Urinary bladder (tissue), 4 donors: Measurements from ENCODE around the gene MCC. TPM values are rescaled to one million over a fixed set of nuclear protein-coding genes. Genes with fewer than 3 reads are reported as not detected.

Experiments used
- DNase-seq: peaks from one replicate; pipeline ENCODE4 v3.0.0-alpha.2; 2015; ENCODE audit errors: extremely low spot score
- H3K27ac ChIP-seq: one replicate; pipeline ENCODE4 v1.5.1; 2013; ENCODE audit warnings: low read depth, mild to moderate bottlenecking, moderate library complexity
- H3K36me3 ChIP-seq: one replicate; pipeline ENCODE4 v1.6.1; 2013; ENCODE audit warnings: mild to moderate bottlenecking, moderate library complexity; ENCODE audit not compliant: insufficient read depth
- H3K4me1 ChIP-seq: one replicate; pipeline ENCODE4 v1.6.1; 2013; ENCODE audit warnings: mild to moderate bottlenecking, moderate library complexity; ENCODE audit not compliant: insufficient read depth
- H3K4me3 ChIP-seq: one replicate; pipeline ENCODE4 v1.5.1; 2013; ENCODE audit warnings: low read depth, low read length
- WGBS: extraction: QIAGEN DNeasy Blood & Tissue Kit; methylation state at CpG from one replicate; pipeline ENCODE4 v1.1.7; 2013; 5-methylcytosine and 5-hydroxymethylcytosine counted together
- polyA plus RNA-seq: library from polyadenylated mRNA; stranded (reverse); fragments of 200-250 nt; gene quantifications from one replicate; pipeline ENCODE4 v1.2.3, GENCODE V29; 2013
- total RNA-seq: library from RNA; depleted of rRNA; stranded (reverse); fragments of >200 nt; gene quantifications from one replicate; pipeline ENCODE4 v1.2.3, GENCODE V29; 2014
- donor health status: healthy with polysubstance abuse.
- donor health status: healthy.

The MCC gene
- total and polyA plus RNA-seq, 2 donors, result 17.2 to 60.7 TPM

GRCh38 chr5:113293975-113294310 is 194.3 kb downstream of the MCC start:
- H3K4me1 ChIP-seq, result peaks cover 2% of the 10 kb centered on the region
- H3K27ac ChIP-seq, result no peak overlapping the region
- H3K4me3 ChIP-seq, result peak overlapping the region; percentile 72
- DNase-seq, result no peak
- H3K36me3 ChIP-seq, result no peaks in the 10 kb centered on the region
- WGBS, result under 1% methylated on average over 11 of the region's 11 CpGs

- Histone ChIP-seq H3K36me3 (no peaks in the 10 kb centered on the region), H3K4me3 (peak overlapping the region; percentile 72), H3K4me1 (peaks cover 2% of the 10 kb centered on the region), H3K27ac (no peak overlapping the region)
- 11% methylated on average over 23 of the region's 23 CpGs for WGBS
- DNase-seq, result no peak
Measured at GRCh38 chr5:113293068-113293974, 194.9 kb downstream of the MCC start.

GRCh38 chr5:113292462-113292861 is 195.8 kb downstream of the MCC start:
- Histone ChIP-seq H3K36me3 (no peaks in the 10 kb centered on the region), H3K4me1 (peaks cover 4% of the 10 kb centered on the region), H3K27ac (no peak overlapping the region), H3K4me3 (peak overlapping the region; percentile 72)
- WGBS, result 37% methylated on average over 3 of the region's 3 CpGs
- no peak for DNase-seq

GRCh38 chr5:113283558-113283957 is 204.7 kb downstream of the MCC start:
- H3K4me3 ChIP-seq, result no peak overlapping the region
- peaks cover 7% of the 10 kb centered on the region for H3K4me1 ChIP-seq
- no peak for DNase-seq
- H3K36me3 ChIP-seq, result no peaks in the 10 kb centered on the region
- 95% methylated on average over 3 of the region's 3 CpGs for WGBS
- H3K27ac ChIP-seq, result no peak overlapping the region

GRCh38 chr5:113282472-113282871 is 205.8 kb downstream of the MCC start:
- Histone ChIP-seq H3K4me1 (peaks cover 5% of the 10 kb centered on the region), H3K36me3 (no peaks in the 10 kb centered on the region), H3K27ac (no peak overlapping the region), H3K4me3 (no peak overlapping the region)
- WGBS, result 81% methylated on average over 2 of the region's 2 CpGs
- no peak for DNase-seq

- H3K27ac ChIP-seq, result no peak overlapping the region
- H3K4me3 ChIP-seq, result no peak overlapping the region
- DNase-seq, result no peak
- H3K4me1 ChIP-seq, result peaks cover 3% of the 10 kb centered on the region
- no peaks in the 10 kb centered on the region for H3K36me3 ChIP-seq
- 73% methylated on average over 2 of the region's 2 CpGs for WGBS
Measured at GRCh38 chr5:113281194-113281593, 207.1 kb downstream of the MCC start.

GRCh38 chr5:113280541-113280940 is 207.7 kb downstream of the MCC start:
- WGBS, result 78% methylated on average over 1 of the region's 1 CpG
- DNase-seq, result no peak
- Histone ChIP-seq H3K4me1 (no peaks in the 10 kb centered on the region), H3K27ac (no peak overlapping the region), H3K4me3 (no peak overlapping the region), H3K36me3 (no peaks in the 10 kb centered on the region)

GRCh38 chr5:113278976-113279375 is 209.3 kb downstream of the MCC start:
- no peak for DNase-seq
- H3K4me1 ChIP-seq, result peaks cover 1% of the 10 kb centered on the region
- no peak overlapping the region for H3K27ac ChIP-seq
- H3K36me3 ChIP-seq, result no peaks in the 10 kb centered on the region
- H3K4me3 ChIP-seq, result no peak overlapping the region
- WGBS, result 68% methylated on average over 4 of the region's 4 CpGs

GRCh38 chr5:113276493-113276892 is 211.8 kb downstream of the MCC start:
- no peak overlapping the region for H3K4me3 ChIP-seq
- WGBS, result 92% methylated on average over 8 of the region's 8 CpGs
- H3K36me3 ChIP-seq, result no peaks in the 10 kb centered on the region
- H3K4me1 ChIP-seq, result peaks cover 2% of the 10 kb centered on the region
- no peak overlapping the region for H3K27ac ChIP-seq
- DNase-seq, result no peak

- WGBS, result 92% methylated on average over 2 of the region's 2 CpGs
- Histone ChIP-seq H3K4me1 (peaks cover 2% of the 10 kb centered on the region), H3K36me3 (no peaks in the 10 kb centered on the region), H3K27ac (no peak overlapping the region), H3K4me3 (no peak overlapping the region)
- no peak for DNase-seq
Measured at GRCh38 chr5:113276001-113276400, 212.3 kb downstream of the MCC start.

- peaks cover 2% of the 10 kb centered on the region for H3K4me1 ChIP-seq
- WGBS, result 67% methylated on average over 3 of the region's 3 CpGs
- no peak for DNase-seq
- no peak overlapping the region for H3K27ac ChIP-seq
- H3K36me3 ChIP-seq, result no peaks in the 10 kb centered on the region
- H3K4me3 ChIP-seq, result no peak overlapping the region
Measured at GRCh38 chr5:113274836-113275414, 213.3 kb downstream of the MCC start.

GRCh38 chr5:113273948-113274347 is 214.3 kb downstream of the MCC start:
- Histone ChIP-seq H3K27ac (no peak overlapping the region), H3K4me1 (peaks cover 2% of the 10 kb centered on the region), H3K4me3 (no peak overlapping the region), H3K36me3 (no peaks in the 10 kb centered on the region)
- WGBS, result 89% methylated on average over 3 of the region's 3 CpGs
- no peak for DNase-seq

GRCh38 chr5:113271745-113272454 is 216.4 kb downstream of the MCC start:
- H3K4me1 ChIP-seq, result peaks cover 5% of the 10 kb centered on the region
- H3K27ac ChIP-seq, result no peak overlapping the region
- no peak overlapping the region for H3K4me3 ChIP-seq
- 83% methylated on average over 1 of the region's 1 CpG for WGBS
- DNase-seq, result no peak
- H3K36me3 ChIP-seq, result no peaks in the 10 kb centered on the region

- no peak overlapping the region for H3K27ac ChIP-seq
- H3K4me3 ChIP-seq, result no peak overlapping the region
- peaks cover 5% of the 10 kb centered on the region for H3K4me1 ChIP-seq
- WGBS, result 66% methylated on average over 2 of the region's 2 CpGs
- H3K36me3 ChIP-seq, result no peaks in the 10 kb centered on the region
- no peak for DNase-seq
Measured at GRCh38 chr5:113271015-113271414, 217.2 kb downstream of the MCC start.
